Raji (cell line): ENCODE measurements around the gene THUMPD3.

ENCODE experiments used
- POLR2A ChIP-seq: IDR thresholded peaks from 2 replicates; pipeline ENCODE4 v1.6.1; 2011; ENCODE audit warnings: low read depth, low read length, control low read depth; ENCODE audit not compliant: insufficient read depth

THUMPD3 gene

DNA sequence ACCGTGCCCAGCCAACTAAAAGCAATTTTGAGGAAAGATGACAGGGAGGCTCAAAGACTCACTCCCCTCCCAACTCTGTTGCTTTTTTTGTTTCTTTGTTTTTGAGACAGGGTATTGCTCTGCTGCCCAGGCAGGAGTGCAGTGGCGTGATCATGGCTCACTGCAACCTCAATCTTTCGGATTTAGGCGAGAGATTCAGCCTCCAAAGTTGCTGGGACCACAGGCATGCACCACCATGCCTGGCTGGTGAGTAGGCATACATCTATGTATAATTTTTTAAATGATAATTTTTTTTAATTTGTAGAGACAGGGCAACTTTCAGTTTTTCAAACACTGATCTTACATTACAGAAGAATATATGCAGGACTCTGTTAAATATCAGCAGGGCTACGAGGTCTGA is 15.8 kb upstream of the THUMPD3 start:
- TF ChIP-seq POLR2A: no peak

- no peak for TF ChIP-seq POLR2A
Measured at GRCh38 chr3:9347887-9348286, 15.0 kb upstream of the THUMPD3 start.

GRCh38 chr3:9349321-9350117 is 13.3 kb upstream of the THUMPD3 start:
- TF ChIP-seq POLR2A: no peak

GRCh38 chr3:9351709-9352126 is 11.1 kb upstream of the THUMPD3 start:
- no peak for TF ChIP-seq POLR2A

DNA sequence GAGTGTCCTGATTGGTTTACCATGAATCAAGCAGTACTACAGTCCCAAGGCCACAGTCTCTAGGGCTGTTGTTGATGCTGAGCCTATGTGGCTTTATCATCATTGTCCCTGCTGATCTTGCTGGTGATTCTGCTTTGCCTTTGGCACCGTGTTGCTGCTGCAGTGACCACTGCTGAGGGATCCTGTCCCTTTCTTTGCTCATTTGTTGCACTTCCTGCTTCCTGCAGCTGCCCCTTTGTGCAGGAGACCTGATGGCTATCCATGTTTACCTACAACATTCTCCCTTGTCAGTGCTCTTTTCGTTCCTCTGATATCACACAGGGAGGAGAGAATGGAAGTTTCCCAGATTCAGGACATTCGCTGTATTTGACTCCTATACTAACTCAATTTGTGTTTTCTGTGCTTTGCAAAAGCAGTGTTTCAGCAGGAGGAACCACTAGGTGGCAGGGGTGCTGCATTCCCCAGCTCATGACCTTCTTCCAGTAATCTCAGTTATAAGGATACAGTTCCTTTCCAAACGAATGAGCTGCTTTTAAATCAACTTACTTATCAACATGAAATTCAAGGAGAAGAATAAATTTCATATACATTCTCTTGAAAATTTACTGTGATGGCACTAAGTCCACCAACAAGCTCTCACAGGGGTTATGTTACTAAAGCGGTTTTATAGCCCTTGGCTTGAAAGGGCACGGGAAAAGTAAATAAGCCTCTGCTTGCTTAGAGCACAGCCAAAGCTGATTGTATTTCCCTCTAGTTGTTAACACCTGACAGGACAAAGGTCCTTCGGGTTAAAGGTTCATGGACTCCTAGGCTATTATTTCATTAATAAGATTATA is 9.7 kb upstream of the THUMPD3 start:
- TF ChIP-seq POLR2A: no peak

GRCh38 chr3:9361691-9362388 is 1.0 kb upstream of the THUMPD3 start:
- no peak for TF ChIP-seq POLR2A

GRCh38 chr3:9369508-9369907 is 6.7 kb downstream of the THUMPD3 start:
- TF ChIP-seq POLR2A: no peak

GRCh38 chr3:9373465-9373864 is 10.6 kb downstream of the THUMPD3 start:
- no peak for TF ChIP-seq POLR2A

- no peak for TF ChIP-seq POLR2A
Measured at GRCh38 chr3:9377981-9378380, 15.1 kb downstream of the THUMPD3 start.

DNA sequence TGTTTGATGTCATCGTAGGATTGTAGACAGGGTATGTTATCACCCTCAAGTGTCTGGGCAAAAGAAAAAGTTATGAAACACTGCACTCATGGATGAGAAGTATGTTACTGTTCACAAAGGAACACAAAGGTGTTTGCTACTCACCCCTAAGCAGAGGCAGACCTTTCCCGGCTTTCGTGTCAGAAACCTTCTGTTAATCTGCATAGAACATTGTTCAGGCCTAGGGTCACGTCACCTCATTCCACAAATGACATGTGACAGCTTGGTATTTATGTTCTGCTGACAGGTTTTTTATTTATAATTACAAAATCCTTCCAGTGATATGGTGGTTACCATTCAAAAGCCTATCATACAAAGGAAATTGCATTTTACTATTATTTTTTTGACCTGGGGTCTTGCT is 16.5 kb downstream of the THUMPD3 start:
- no peak for TF ChIP-seq POLR2A

DNA sequence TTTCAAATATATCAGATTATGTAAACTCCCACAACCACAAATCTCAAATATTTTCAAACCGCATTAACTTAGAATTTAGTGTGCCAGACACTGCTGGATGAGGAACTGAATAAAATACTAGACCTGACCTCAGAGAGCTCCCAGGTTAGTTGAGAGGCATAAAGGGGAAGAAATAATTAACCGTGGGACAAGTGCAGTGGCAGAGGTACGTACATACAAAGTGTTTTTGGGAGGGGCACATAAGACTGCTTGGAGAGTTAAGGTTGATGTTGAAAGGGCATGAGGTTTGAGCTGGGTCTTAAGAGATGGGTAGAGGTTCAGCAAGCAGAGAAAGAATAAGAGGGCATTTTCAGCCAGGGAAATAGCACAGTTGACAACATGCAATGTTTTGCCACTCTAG is 17.2 kb downstream of the THUMPD3 start:
- no peak for TF ChIP-seq POLR2A

- TF ChIP-seq POLR2A: no peak
Measured at GRCh38 chr3:9384141-9384828, 21.4 kb downstream of the THUMPD3 start.

DNA sequence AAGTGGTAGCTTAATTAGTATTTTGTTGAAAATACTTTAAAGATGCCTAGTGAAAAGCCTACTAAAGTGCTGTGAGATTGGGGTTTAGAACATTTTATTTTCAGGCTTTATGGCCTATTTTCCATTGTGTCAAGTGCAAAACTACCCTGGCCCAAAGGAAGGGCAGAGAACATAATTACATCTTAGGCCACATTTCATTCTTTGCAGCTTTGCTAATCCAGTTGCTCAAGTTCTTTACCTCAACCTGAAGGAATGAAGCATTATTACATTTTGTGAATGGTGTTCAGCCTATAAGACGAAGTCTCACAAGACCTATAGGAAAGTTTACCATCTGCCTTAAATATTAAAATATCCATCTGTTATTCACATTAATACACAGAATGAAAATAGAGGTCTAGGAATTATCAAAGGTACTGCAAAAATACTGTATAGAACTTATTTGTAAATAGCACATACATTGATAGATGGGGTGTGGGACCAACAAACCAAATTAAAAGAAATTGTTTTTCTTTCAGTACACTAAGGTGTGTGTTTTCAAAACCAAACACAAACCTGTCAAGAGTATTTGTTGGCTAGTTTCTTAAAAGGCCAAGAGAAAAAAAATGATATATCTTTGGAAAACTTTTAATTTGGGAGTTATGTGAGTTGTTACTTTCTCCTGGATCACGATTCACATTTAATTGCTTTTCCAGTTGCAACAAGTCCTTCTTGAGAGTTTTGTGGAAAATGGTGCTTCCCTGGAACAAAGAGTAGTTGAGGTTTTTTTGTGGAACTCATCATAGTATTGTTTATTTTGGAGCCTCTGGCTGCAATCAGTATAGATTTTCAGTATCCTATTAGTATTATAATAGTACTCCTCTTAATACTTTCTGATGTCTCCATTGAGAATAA is 22.6 kb downstream of the THUMPD3 start:
- no peak for TF ChIP-seq POLR2A

- no peak for TF ChIP-seq POLR2A
Measured at GRCh38 chr3:9386078-9386459, 23.2 kb downstream of the THUMPD3 start.
